SH-SY5Y (cell line): ENCODE measurements around the gene RAB6B.

Source experiments
- GATA2 ChIP-seq: IDR thresholded peaks from 2 replicates; pipeline ENCODE4 v1.6.1; 2011; ENCODE audit warnings: mild to moderate bottlenecking, low read depth, low read length
- GATA3 ChIP-seq: IDR thresholded peaks from 2 replicates; pipeline ENCODE4 v1.6.1; 2011; ENCODE audit warnings: low read depth, mild to moderate bottlenecking, low read length, moderate library complexity

DNA sequence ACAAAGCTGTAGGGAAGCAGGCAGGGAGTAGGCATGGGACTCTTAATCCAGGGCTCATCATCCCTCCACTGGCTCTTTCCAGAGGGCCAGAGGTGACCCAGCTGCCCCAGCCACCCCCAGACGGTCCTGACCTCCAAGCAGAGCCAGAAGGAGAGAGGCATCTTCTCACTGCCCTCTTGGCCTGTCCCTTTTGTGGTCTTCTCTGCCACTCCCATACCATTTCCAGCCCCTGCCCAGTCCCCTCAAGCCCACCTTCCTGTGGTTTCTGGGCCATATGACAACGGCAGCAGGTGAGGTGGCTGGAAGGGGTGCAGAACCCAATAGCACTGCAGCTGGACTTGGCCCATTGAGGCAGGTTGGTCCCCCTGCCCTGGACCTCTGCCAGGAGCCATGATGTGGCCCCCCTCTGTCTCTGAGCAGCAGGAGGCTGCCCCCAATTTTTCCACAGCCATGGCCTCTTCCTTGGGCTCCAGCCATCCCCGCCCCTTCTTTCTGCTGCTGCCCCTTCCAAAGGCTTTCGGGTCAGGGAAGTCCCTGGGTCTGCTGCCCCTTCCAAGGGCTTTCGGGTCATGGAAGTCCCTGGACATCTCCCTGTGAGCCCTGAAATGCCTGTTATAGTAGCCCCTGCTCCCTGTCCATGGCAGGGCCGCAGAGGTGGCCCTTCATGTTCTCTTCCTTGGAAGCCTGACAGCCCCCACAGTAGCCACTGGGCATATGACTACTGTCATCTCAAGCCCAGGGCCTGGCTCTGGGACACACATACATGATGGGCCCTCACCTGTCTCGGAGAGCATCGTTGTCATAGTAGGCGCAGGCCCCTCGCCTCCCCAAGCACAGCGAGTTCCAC lies 39.5 kb upstream of the RAB6B start:
- TF ChIP-seq GATA2 (no peak), GATA3 (no peak)
